Type B pancreatic cell (in vitro differentiated cells): Measurements from ENCODE around the gene COL17A1. TPM values are rescaled to one million over a fixed set of nuclear protein-coding genes. Genes with fewer than 3 reads are reported as not detected.

Experiments
- DNase-seq: peaks from one replicate; pipeline ENCODE4 v3.0.0; 2021; ENCODE audit warnings: mixed read lengths; ENCODE audit not compliant: unreplicated experiment; ENCODE audit errors: extremely low spot score
- H3K27ac Mint-ChIP-seq: 2 replicates; pipeline ENCODE4 v1.8.0; 2021; ENCODE audit warnings: mild to moderate bottlenecking, mixed read lengths
- H3K27me3 Mint-ChIP-seq: 2 replicates; pipeline ENCODE4 v1.8.0; 2021; ENCODE audit warnings: mixed read lengths
- H3K36me3 Mint-ChIP-seq: 2 replicates; pipeline ENCODE4 v1.8.0; 2021; ENCODE audit warnings: mixed read lengths
- H3K4me1 Mint-ChIP-seq: one replicate; pipeline ENCODE4 v1.8.0; 2021; ENCODE audit warnings: mixed read lengths; ENCODE audit not compliant: unreplicated experiment
- H3K4me3 Mint-ChIP-seq: 2 replicates; pipeline ENCODE4 v1.8.0; 2021; ENCODE audit warnings: mild to moderate bottlenecking, mixed read lengths
- H3K9me3 Mint-ChIP-seq: 2 replicates; pipeline ENCODE4 v1.8.0; 2021; ENCODE audit warnings: mixed read lengths
- CTCF ChIP-seq: fragments of 200-600 bp; sonication (generic); conservative IDR thresholded peaks from 2 replicates; pipeline ENCODE4 v1.5.0; 2021; ENCODE audit warnings: antibody characterized with exemption, mild to moderate bottlenecking
- total RNA-seq: library from RNA; stranded (reverse); gene quantifications from 2 replicates; pipeline ENCODE4 v1.2.1, GENCODE V29; 2021; ENCODE audit warnings: low replicate concordance

The COL17A1 gene
- total RNA-seq, 1 donor from 2014 or later: 14.5 TPM

- H3K27ac Mint-ChIP-seq: peak overlapping the region; percentile 99
- no peak for DNase-seq
Observed at GRCh38 chr10:104122225-104123107, 36.8 kb upstream of the COL17A1 start.

GRCh38 chr10:104121485-104122224 is 36.0 kb upstream of the COL17A1 start, which contains the start of gene SFR1:
SFR1 (plus strand) TSS chr10:104122171; CDS start chr10:104122184, 13 bp downstream.
- peaks cover 31% of the 10 kb centered on the region for H3K4me1 Mint-ChIP-seq
- TF ChIP-seq CTCF: peak; percentile 76
- peak; percentile 100 for DNase-seq
- H3K27ac Mint-ChIP-seq: peak within 1 kb of the TSS; percentile 99
- H3K9me3 Mint-ChIP-seq: no peaks in the 10 kb centered on the region
- H3K4me3 Mint-ChIP-seq: peak within 1 kb of the TSS; percentile 89
- no peaks in the 10 kb centered on the region for H3K27me3 Mint-ChIP-seq
- peaks cover under 1% of the 10 kb centered on the region for H3K36me3 Mint-ChIP-seq

More at GRCh38 chr10:104122225-104123107, 36.8 kb upstream of the COL17A1 start:
- peaks cover 8% of the 10 kb centered on the region for H3K36me3 Mint-ChIP-seq
- TF ChIP-seq CTCF: no peak
- H3K4me3 Mint-ChIP-seq: peak overlapping the region; percentile 89
- peaks cover 31% of the 10 kb centered on the region for H3K4me1 Mint-ChIP-seq
- H3K9me3 Mint-ChIP-seq: no peaks in the 10 kb centered on the region
- no peaks in the 10 kb centered on the region for H3K27me3 Mint-ChIP-seq

GRCh38 chr10:104120903-104121484 is 35.3 kb upstream of the COL17A1 start:
- peak overlapping the region; percentile 99 for H3K27ac Mint-ChIP-seq
- DNase-seq: peak; percentile 76
- TF ChIP-seq CTCF: no peak
- H3K27me3 Mint-ChIP-seq: no peaks in the 10 kb centered on the region
- H3K4me3 Mint-ChIP-seq: peak overlapping the region; percentile 89
- H3K36me3 Mint-ChIP-seq: no peaks in the 10 kb centered on the region
- peaks cover 31% of the 10 kb centered on the region for H3K4me1 Mint-ChIP-seq
- no peaks in the 10 kb centered on the region for H3K9me3 Mint-ChIP-seq

GRCh38 chr10:104120512-104120902 is 34.8 kb upstream of the COL17A1 start:
- Mint-ChIP-seq H3K36me3 (no peaks in the 10 kb centered on the region), H3K27ac (peak overlapping the region; percentile 99), H3K27me3 (no peaks in the 10 kb centered on the region), H3K4me1 (peaks cover 31% of the 10 kb centered on the region), H3K4me3 (peak overlapping the region; percentile 89), H3K9me3 (no peaks in the 10 kb centered on the region)
- TF ChIP-seq CTCF: no peak
- no peak for DNase-seq

GRCh38 chr10:104119996-104120395 is 34.3 kb upstream of the COL17A1 start:
- H3K36me3 Mint-ChIP-seq: no peaks in the 10 kb centered on the region
- DNase-seq: no peak
- H3K27me3 Mint-ChIP-seq: no peaks in the 10 kb centered on the region
- peak overlapping the region; percentile 99 for H3K27ac Mint-ChIP-seq
- H3K9me3 Mint-ChIP-seq: no peaks in the 10 kb centered on the region
- TF ChIP-seq CTCF: no peak
- peaks cover 31% of the 10 kb centered on the region for H3K4me1 Mint-ChIP-seq
- peak overlapping the region; percentile 57 for H3K4me3 Mint-ChIP-seq
